Activated T-helper 1 cell treated with anti-CD3 and anti-CD28 coated beads, Interleukin-2, amount 50 U/mL, for 16 hours (primary cell): ENCODE data around the gene VWA3B.

ENCODE experiments used
- DNase-seq, 2 donors: peaks; one replicate each; pipeline ENCODE4 v3.0.0-alpha.2; 2020; ENCODE audit warnings: low read depth in 1 of 2, low spot score in 1 of 2

Gene VWA3B

DNA sequence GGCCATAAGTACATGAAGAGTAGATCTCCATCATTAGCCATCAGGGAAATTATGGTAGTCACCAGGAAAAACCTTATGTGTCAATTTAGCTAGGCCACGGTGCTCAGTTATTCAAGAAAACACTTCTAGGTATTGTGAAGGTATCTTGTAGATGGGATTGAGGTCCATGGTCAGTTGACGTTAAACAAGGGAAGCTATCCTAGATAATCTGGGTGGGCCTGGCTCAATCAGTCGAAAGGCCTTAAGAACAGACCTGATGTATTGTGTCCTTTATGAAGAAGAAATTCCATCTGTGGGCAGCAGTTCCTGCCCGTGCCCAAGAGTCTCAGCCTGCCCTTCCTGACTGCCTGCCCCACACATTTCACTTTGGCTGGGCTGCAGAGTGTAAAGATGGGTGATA lies 242.6 kb downstream of the VWA3B start:
- DNase-seq, result no peak

- no peak for DNase-seq
These were observed 246.0 kb downstream of the VWA3B start for GRCh38 chr2:98332989-98333388.

DNA sequence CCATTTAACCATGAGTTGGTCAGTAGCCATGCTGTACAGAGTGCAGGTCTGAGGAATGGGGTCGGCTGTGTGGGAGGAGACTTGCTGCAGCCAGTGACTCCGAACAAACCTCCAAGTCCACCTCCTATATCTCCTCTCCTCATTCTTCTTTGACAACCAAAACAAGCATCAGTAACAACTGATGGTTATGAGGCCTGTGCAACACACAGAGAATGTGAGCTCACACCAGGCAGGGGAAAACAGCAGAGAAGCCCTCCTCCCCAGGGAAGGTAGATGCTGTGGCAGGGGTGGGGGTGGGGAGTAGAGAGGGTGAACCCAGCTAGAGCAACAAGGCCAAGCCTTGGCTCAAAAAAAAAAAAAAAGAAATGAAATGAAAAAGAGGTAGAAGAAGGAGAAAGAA lies 247.0 kb downstream of the VWA3B start:
- no peak for DNase-seq

GRCh38 chr2:98334439-98335078 lies 247.6 kb downstream of the VWA3B start:
- no peak for DNase-seq

GRCh38 chr2:98335271-98335670 lies 248.3 kb downstream of the VWA3B start:
- DNase-seq, result no peak

- DNase-seq, result no peak
These were observed 254.3 kb downstream of the VWA3B start for GRCh38 chr2:98341241-98341640.

DNA sequence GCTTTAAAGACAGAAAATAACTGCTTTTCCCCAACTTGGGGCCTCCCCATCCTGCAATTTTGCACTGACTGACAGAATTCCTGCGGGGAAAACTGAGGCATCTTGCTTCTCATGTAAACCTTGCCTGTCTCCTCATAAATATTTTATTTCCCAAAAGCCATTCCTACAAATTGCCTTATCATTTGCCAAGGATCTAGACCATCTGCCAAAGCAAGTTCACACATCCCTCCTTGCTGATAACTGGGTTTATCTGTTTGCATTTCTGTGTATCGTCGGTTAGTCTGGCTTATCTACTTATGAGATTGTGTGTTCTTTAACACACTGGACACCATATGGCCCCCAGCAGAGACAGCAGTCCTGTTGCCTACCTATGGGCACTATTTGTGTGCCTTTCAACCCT lies 256.3 kb downstream of the VWA3B start:
- DNase-seq, result no peak

- DNase-seq, result no peak
These were observed 259.6 kb downstream of the VWA3B start, which contains the start of gene CNGA3 for GRCh38 chr2:98346311-98347236. Gene CNGA3 (plus strand): TSS chr2:98346456. CDS start chr2:98369976, 23,520 bp downstream.

GRCh38 chr2:98347298-98348065 lies 260.5 kb downstream of the VWA3B start:
- DNase-seq, result no peak

GRCh38 chr2:98348066-98348561 lies 261.1 kb downstream of the VWA3B start:
- DNase-seq, result no peak

GRCh38 chr2:98350411-98350810 lies 263.4 kb downstream of the VWA3B start:
- DNase-seq, result no peak

- no peak for DNase-seq
These were observed 268.9 kb downstream of the VWA3B start for GRCh38 chr2:98355881-98356280.

- DNase-seq, result no peak
These were observed 269.8 kb downstream of the VWA3B start for GRCh38 chr2:98356729-98357128.

DNA sequence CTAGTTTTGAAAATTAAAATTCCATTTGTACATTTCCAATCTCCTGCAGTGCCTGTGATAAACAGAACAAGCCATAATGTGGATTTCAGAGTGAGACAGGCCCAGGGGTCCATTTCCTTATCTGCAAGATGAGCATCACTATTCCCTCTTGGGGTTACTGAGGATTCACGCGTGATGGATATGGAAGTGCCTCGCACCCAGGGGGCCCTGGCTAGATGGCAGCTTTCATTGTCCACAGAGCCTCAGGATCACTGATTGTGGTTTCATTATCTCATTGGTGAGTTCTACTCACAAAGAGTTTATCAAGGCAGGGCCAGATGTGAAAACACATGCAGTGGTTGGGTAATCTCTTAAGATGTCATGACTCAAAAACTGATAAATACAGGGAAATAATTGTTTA lies 270.9 kb downstream of the VWA3B start:
- DNase-seq, result no peak

DNA sequence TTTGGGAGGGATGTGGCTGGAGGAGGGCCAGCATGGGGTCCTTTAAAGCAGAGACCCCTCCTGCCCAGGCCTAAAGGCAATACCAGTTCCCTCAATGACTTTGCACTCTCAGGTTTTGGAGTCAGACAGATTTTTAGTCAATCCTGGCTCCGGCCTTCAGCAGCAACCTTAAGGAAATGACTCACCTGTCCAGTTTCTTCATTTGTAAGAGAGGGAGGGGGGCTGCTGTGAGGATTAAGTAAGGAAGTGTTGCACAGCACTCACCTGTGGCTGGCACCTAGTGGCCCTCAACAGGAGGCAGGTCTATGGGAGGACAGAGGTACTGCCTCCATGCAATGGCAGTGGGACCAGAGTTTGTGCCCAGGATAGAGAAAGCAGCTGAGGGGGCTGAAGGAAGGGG lies 273.0 kb downstream of the VWA3B start:
- DNase-seq, result no peak
